Measurements from ENCODE around the gene PDGFA. TPM values are rescaled to one million over a fixed set of nuclear protein-coding genes. Genes with fewer than 3 reads are reported as not detected.

The PDGFA gene
- total RNA-seq, 2 experiments from 2014 or later, result not detected

- TF ChIP-seq CTCF (conservative IDR thresholded peaks at IDR 0.05; ENCODE audit: low read length), result no peak
- no peak for TF ChIP-seq EZH2phosphoT487 (IDR thresholded peaks at IDR 0.05; ENCODE audit: borderline replicate concordance, low read depth, low read length)
- Histone ChIP-seq H3K9me2 (ENCODE audit: insufficient read depth, low read length) (no peaks in the 10 kb centered on the region), H2AFZ (ENCODE audit: low read length) (no peak overlapping the region), H3K27ac (ENCODE audit: low read depth, low read length, poor library complexity, severe bottlenecking) (no peak overlapping the region), H3K79me2 (ENCODE audit: insufficient read depth, low read depth, low read length) (no peaks in the 10 kb centered on the region), H3K4me3 (ENCODE audit: low read depth, low read length, poor library complexity, severe bottlenecking) (no peak overlapping the region), H3K9me3 (ENCODE audit: low read length) (no peaks in the 10 kb centered on the region), H3K4me2 (ENCODE audit: low read length) (no peak overlapping the region), H3K4me1 (ENCODE audit: insufficient read depth, low read length, poor library complexity, severe bottlenecking) (no peaks in the 10 kb centered on the region), H3K36me3 (ENCODE audit: insufficient read depth, low read length) (no peaks in the 10 kb centered on the region), H4K20me1 (ENCODE audit: insufficient read depth, low read length) (no peaks in the 10 kb centered on the region)
- CTCF ChIA-PET (ENCODE audit: unreplicated experiment), result no interaction called here
- POLR2A ChIA-PET, result no interaction called here
- no peak for DNase-seq (ENCODE audit: low spot score)
- intact Hi-C loops (cut with micrococcal nuclease; ENCODE audit: unreplicated experiment), result no loop called here
- no TSS peak for BruUV-seq (replicated peaks)
These were observed 65.9 kb downstream of the PDGFA start for GRCh38 chr7:453597-454306.

GRCh38 chr7:452791-453455 is 66.7 kb downstream of the PDGFA start:
- intact Hi-C loops (cut with micrococcal nuclease; ENCODE audit: unreplicated experiment), result no loop called here
- BruUV-seq (replicated peaks), result no TSS peak

More at GRCh38 chr7:452791-453455, 66.7 kb downstream of the PDGFA start:
- POLR2A ChIA-PET, result no interaction called here
- Histone ChIP-seq H3K9me3 (ENCODE audit: low read length) (no peaks in the 10 kb centered on the region), H3K27ac (ENCODE audit: low read depth, low read length, poor library complexity, severe bottlenecking) (no peak overlapping the region), H3K9me2 (ENCODE audit: insufficient read depth, low read length) (no peaks in the 10 kb centered on the region), H2AFZ (ENCODE audit: low read length) (no peak overlapping the region), H3K79me2 (ENCODE audit: insufficient read depth, low read depth, low read length) (no peaks in the 10 kb centered on the region), H3K4me1 (ENCODE audit: insufficient read depth, low read length, poor library complexity, severe bottlenecking) (no peaks in the 10 kb centered on the region), H3K4me3 (ENCODE audit: low read depth, low read length, poor library complexity, severe bottlenecking) (no peak overlapping the region), H3K36me3 (ENCODE audit: insufficient read depth, low read length) (no peaks in the 10 kb centered on the region), H4K20me1 (ENCODE audit: insufficient read depth, low read length) (no peaks in the 10 kb centered on the region), H3K4me2 (ENCODE audit: low read length) (no peak overlapping the region)
- no peak for DNase-seq (ENCODE audit: low spot score)
- CTCF ChIA-PET (ENCODE audit: unreplicated experiment), result interaction anchor here (0.6 kb wide), 1 partner anchor 243 kb away, joined by 3 read pairs; no protein-coding TSS in a partner anchor
- TF ChIP-seq CTCF (conservative IDR thresholded peaks at IDR 0.05; ENCODE audit: low read length) (no peak), EZH2phosphoT487 (IDR thresholded peaks at IDR 0.05; ENCODE audit: borderline replicate concordance, low read depth, low read length) (no peak)
